Measurements from ENCODE around the gene PDE6G.

GRCh38 chr17:81701288-81702071 is 45.1 kb upstream of the PDE6G start:
- TF ChIP-seq CSDC2 (CRISPR knock-in tag; IDR thresholded peaks at IDR 0.05) (no peak), TCF4 (CRISPR knock-in tag; IDR thresholded peaks at IDR 0.05; ENCODE audit: borderline replicate concordance) (no peak)
